CD14-positive monocyte (primary cell): ENCODE measurements around the gene ZNF467. TPM values are rescaled to one million over a fixed set of nuclear protein-coding genes. Genes with fewer than 3 reads are reported as not detected.
A peak's percentile ranks its signal among the peaks of the same experiment; 100 is the strongest.

Experiments
- DNase-seq, 3 donors: peaks; one replicate each; pipeline ENCODE4 v3.0.0-alpha.2; 2011 to 2022
- H2AFZ ChIP-seq: 2 replicates; pipeline ENCODE4 v1.6.0; 2012; ENCODE audit warnings: mild to moderate bottlenecking, low read depth, low read length, inconsistent platforms; ENCODE audit not compliant: insufficient read depth, poor library complexity, severe bottlenecking
- H3K27ac ChIP-seq, 2 donors: 1 replicate in 1 of 2; 2 replicates in 1 of 2; pipeline ENCODE4 v1.5.1; 2012 to 2013; ENCODE audit warnings: low read length in 2 of 2, control low read depth in 1 of 2, inconsistent platforms in 1 of 2, low read depth in 1 of 2, mild to moderate bottlenecking in 1 of 2
- H3K27me3 ChIP-seq, 2 donors: one replicate each; pipeline versions ENCODE4 v1.6.0 to v1.6.1; 2011 to 2013; ENCODE audit warnings: low read length in 2 of 2; ENCODE audit not compliant: control insufficient read depth in 2 of 2, insufficient read depth in 2 of 2
- H3K36me3 ChIP-seq, 2 donors: replicated peaks in 1 of 2; 1 replicate in 1 of 2; 2 replicates in 1 of 2; pipeline versions ENCODE4 v1.5.1 to v1.6.1; 2012 to 2013; ENCODE audit warnings: low read length in 2 of 2, control low read depth in 1 of 2, inconsistent platforms in 1 of 2, mild to moderate bottlenecking in 1 of 2; ENCODE audit not compliant: insufficient read depth in 2 of 2, control insufficient read depth in 1 of 2
- H3K4me1 ChIP-seq, 2 donors: 1 replicate in 1 of 2; 2 replicates in 1 of 2; pipeline versions ENCODE4 v1.5.1 to v1.6.1; 2012 to 2013; ENCODE audit warnings: low read length in 2 of 2, control low read depth in 1 of 2, inconsistent platforms in 1 of 2, mild to moderate bottlenecking in 1 of 2, moderate library complexity in 1 of 2; ENCODE audit not compliant: insufficient read depth in 2 of 2, control insufficient read depth in 1 of 2
- H3K4me2 ChIP-seq: replicated peaks from 2 replicates; pipeline ENCODE3; 2012; ENCODE audit warnings: low read length, moderate library complexity, mild to moderate bottlenecking; ENCODE audit not compliant: poor library complexity, severe bottlenecking; ENCODE audit errors: extremely low read depth
- H3K4me3 ChIP-seq, 3 experiments: fragments of 200-600 bp in 1 of 3; sonication (generic) in 1 of 3; replicated peaks in 1 of 3; 1 replicate in 2 of 3; 2 replicates in 1 of 3; pipeline ENCODE4 v1.5.1; 2011 to 2013; ENCODE audit warnings: low read length in 3 of 3, mild to moderate bottlenecking in 3 of 3, control low read depth in 2 of 3, low read depth in 2 of 3, inconsistent platforms in 1 of 3, moderate library complexity in 1 of 3
- H3K79me2 ChIP-seq: 2 replicates; pipeline ENCODE4 v1.6.0; 2012; ENCODE audit warnings: mild to moderate bottlenecking, control low read depth, inconsistent platforms, low read length, moderate library complexity; ENCODE audit not compliant: insufficient read depth
- H3K9ac ChIP-seq: 2 replicates; pipeline ENCODE4 v1.6.0; 2017; ENCODE audit warnings: low read length, mild to moderate bottlenecking; ENCODE audit not compliant: insufficient read depth, poor library complexity, severe bottlenecking
- H3K9me3 ChIP-seq, 2 donors: replicated peaks in 1 of 2; 1 replicate in 1 of 2; 2 replicates in 1 of 2; pipeline versions ENCODE4 v1.5.1 to v1.6.1; 2012 to 2013; ENCODE audit warnings: low read length in 2 of 2, control low read depth in 1 of 2; ENCODE audit not compliant: control insufficient read depth in 1 of 2, insufficient read depth in 1 of 2
- H4K20me1 ChIP-seq: 2 replicates; pipeline ENCODE4 v1.6.0; 2012; ENCODE audit warnings: mild to moderate bottlenecking, low read length, control low read depth, moderate library complexity; ENCODE audit not compliant: insufficient read depth
- H3K27ac Mint-ChIP-seq, 7 donors: one replicate each; pipeline ENCODE4 v1.8.0; 2020; ENCODE audit warnings: mild to moderate bottlenecking in 7 of 7, mixed read lengths in 7 of 7, moderate library complexity in 6 of 7, inconsistent platforms in 2 of 7
- H3K27me3 Mint-ChIP-seq, 3 donors: one replicate each; pipeline ENCODE4 v1.8.0; 2021 to 2022; ENCODE audit warnings: low read depth in 3 of 3, mild to moderate bottlenecking in 3 of 3, mixed read lengths in 3 of 3, moderate library complexity in 3 of 3, inconsistent platforms in 1 of 3
- H3K36me3 Mint-ChIP-seq, 2 donors: one replicate each; pipeline ENCODE4 v1.8.0; 2020; ENCODE audit warnings: mixed read lengths in 2 of 2, inconsistent platforms in 1 of 2, mild to moderate bottlenecking in 1 of 2
- H3K4me1 Mint-ChIP-seq: one replicate; pipeline ENCODE4 v1.8.0; 2020; ENCODE audit warnings: mild to moderate bottlenecking, mixed read lengths
- H3K4me3 Mint-ChIP-seq, 2 donors: one replicate each; pipeline ENCODE4 v1.8.0; 2020; ENCODE audit warnings: mild to moderate bottlenecking in 2 of 2, mixed read lengths in 2 of 2, moderate library complexity in 1 of 2
- H3K9me3 Mint-ChIP-seq, 7 donors: one replicate each; pipeline ENCODE4 v1.8.0; 2020 to 2022; ENCODE audit warnings: mixed read lengths in 7 of 7, mild to moderate bottlenecking in 6 of 7, moderate library complexity in 6 of 7, inconsistent platforms in 2 of 7
- CTCF ChIP-seq: fragments of 200-600 bp; IDR thresholded peaks from one replicate; pipeline ENCODE4 v1.8.0; 2022; ENCODE audit warnings: antibody characterized with exemption, mild to moderate bottlenecking
- WGBS: methylation state at CpG from one replicate; pipeline ENCODE4 v1.1.5; 2013; ENCODE audit warnings: missing lambda C conversion rate; ENCODE audit not compliant: insufficient coverage; 5-methylcytosine and 5-hydroxymethylcytosine counted together
- intact Hi-C, 2 donors: fragments of 100-400 bp; cut with micrococcal nuclease; formaldehyde crosslinking; loops; one replicate each; pipeline versions ENCODE4 v1.15.0 to v1.15.1; 2023
- polyA plus RNA-seq, 3 donors: library from polyadenylated mRNA; depleted of rRNA in 1 of 3; unstranded in 2 of 3; stranded (reverse) in 1 of 3; fragments of 300-500 nt in 2 of 3; fragments of >200 nt in 1 of 3; fragmentation: Illumina TruSeq in 2 of 3; gene quantifications; 1 replicate in 2 of 3; 2 replicates in 1 of 3; pipeline ENCODE4 v1.2.3, GENCODE V29; 2012 to 2021

Gene ZNF467
- polyA plus RNA-seq, 3 donors: 43.4 to 100 (median 52.8) TPM

- Mint-ChIP-seq H3K9me3 (no peaks in the 10 kb centered on the region), H3K4me3 (no peak overlapping the region), H3K36me3 (no peaks in the 10 kb centered on the region), H3K4me1 (no peaks in the 10 kb centered on the region), H3K27ac (peak overlapping the region in 1 of 7 donors; percentile 68), H3K27me3 (peaks cover 3% of the 10 kb centered on the region in 3 donors)
- TF ChIP-seq CTCF: no peak
- H3K4me3 ChIP-seq: no peak overlapping the region
- H4K20me1 ChIP-seq: no peaks in the 10 kb centered on the region
- no peak for DNase-seq
- 93% methylated on average over 9 of the region's 16 CpGs for WGBS
- H3K9ac ChIP-seq: no peak overlapping the region
- no peaks in the 10 kb centered on the region for H3K36me3 ChIP-seq
- no peak overlapping the region for H3K4me2 ChIP-seq
- no peaks in the 10 kb centered on the region for H3K4me1 ChIP-seq
- no peaks in the 10 kb centered on the region for H3K9me3 ChIP-seq
- no peaks in the 10 kb centered on the region for H3K27me3 ChIP-seq
- no peaks in the 10 kb centered on the region for H3K79me2 ChIP-seq
- intact Hi-C loops: no loop called here
- H3K27ac ChIP-seq: no peak overlapping the region
- H2AFZ ChIP-seq: no peak overlapping the region
These were observed 33.3 kb upstream of the ZNF467 start for GRCh38 chr7:149806726-149807125.

GRCh38 chr7:149804106-149804505 is 30.7 kb upstream of the ZNF467 start:
- WGBS: 94% methylated on average over 2 of the region's 9 CpGs
- Histone ChIP-seq H3K4me1 (no peaks in the 10 kb centered on the region), H3K27ac (no peak overlapping the region), H3K4me2 (no peak overlapping the region), H3K36me3 (no peaks in the 10 kb centered on the region), H3K27me3 (no peaks in the 10 kb centered on the region), H3K9ac (no peak overlapping the region), H4K20me1 (no peaks in the 10 kb centered on the region), H2AFZ (no peak overlapping the region), H3K4me3 (no peak overlapping the region), H3K9me3 (no peaks in the 10 kb centered on the region), H3K79me2 (no peaks in the 10 kb centered on the region)
- peaks cover 3 to 5% (median 3%) of the 10 kb centered on the region in 3 donors for H3K27me3 Mint-ChIP-seq
- no peaks in the 10 kb centered on the region for H3K36me3 Mint-ChIP-seq
- no peaks in the 10 kb centered on the region for H3K9me3 Mint-ChIP-seq
- intact Hi-C loops: no loop called here
- no peak overlapping the region for H3K27ac Mint-ChIP-seq
- no peaks in the 10 kb centered on the region for H3K4me1 Mint-ChIP-seq
- no peak overlapping the region for H3K4me3 Mint-ChIP-seq
- DNase-seq: no peak
- no peak for TF ChIP-seq CTCF
